Thyroid gland (tissue), 4 donors: ENCODE data around the gene PGLYRP2. TPM values are rescaled to one million over a fixed set of nuclear protein-coding genes. Genes with fewer than 3 reads are reported as not detected.

ENCODE experiments used
- DNase-seq, 2 donors: peaks; one replicate each; pipeline ENCODE4 v3.0.0-alpha.2; 2019
- H3K27ac ChIP-seq, 3 donors: fragments of 200-600 bp; sonication (generic); 1 replicate in 2 of 3; 2 replicates in 1 of 3; pipeline ENCODE4 v1.5.1; 2016 to 2019; ENCODE audit warnings: mild to moderate bottlenecking in 1 of 3, moderate library complexity in 1 of 3
- H3K27me3 ChIP-seq: fragments of 200-600 bp; sonication (generic); one replicate; pipeline ENCODE4 v1.5.1; 2019
- H3K36me3 ChIP-seq, 2 donors: fragments of 200-600 bp; sonication (generic); one replicate each; pipeline ENCODE4 v1.5.1; 2016 to 2019
- H3K4me1 ChIP-seq, 2 donors: fragments of 200-600 bp; sonication (generic); one replicate each; pipeline ENCODE4 v1.5.1; 2017 to 2019
- H3K4me3 ChIP-seq, 3 donors: fragments of 200-600 bp; sonication (generic); replicated peaks in 1 of 3; 1 replicate in 2 of 3; 2 replicates in 1 of 3; pipeline ENCODE4 v1.5.1; 2016; ENCODE audit warnings: mild to moderate bottlenecking in 1 of 3
- H3K9me3 ChIP-seq: fragments of 200-600 bp; sonication (generic); one replicate; pipeline ENCODE4 v1.5.1; 2017
- POLR2A ChIP-seq, 2 donors: fragments of 450-650 bp; IDR thresholded peaks; one replicate each; pipeline ENCODE4 v1.6.1; 2017; ENCODE audit warnings: antibody characterized with exemption in 2 of 2, mild to moderate bottlenecking in 2 of 2, moderate library complexity in 1 of 2
- WGBS, 2 donors: methylation state at CpG; one replicate each; pipeline ENCODE4 v1.1.5; 2017; 5-methylcytosine and 5-hydroxymethylcytosine counted together
- intact Hi-C: fragments of 100-400 bp; cut with DNase I; formaldehyde crosslinking; loops from one replicate; pipeline ENCODE4 v1.15.1; 2023
- total RNA-seq, 4 donors: library from RNA; depleted of rRNA; stranded (reverse); fragments of >200 nt; gene quantifications; one replicate each; pipeline ENCODE4 v1.2.3, GENCODE V29; 2016
- TF ChIP-seq, protein P1 (sequence below), 6 experiments: fragments of 200-600 bp in 3 of 6; fragments of 450-650 bp in 3 of 6; sonication (generic) in 3 of 6; IDR thresholded peaks; one replicate each; pipeline ENCODE4 v1.5.1; 2016 to 2019; ENCODE audit warnings: antibody characterized with exemption in 6 of 6, mild to moderate bottlenecking in 2 of 6, inconsistent platforms in 1 of 6, moderate library complexity in 1 of 6

The PGLYRP2 gene
- total RNA-seq, 4 donors from 2014 or later = not detected

DNA sequence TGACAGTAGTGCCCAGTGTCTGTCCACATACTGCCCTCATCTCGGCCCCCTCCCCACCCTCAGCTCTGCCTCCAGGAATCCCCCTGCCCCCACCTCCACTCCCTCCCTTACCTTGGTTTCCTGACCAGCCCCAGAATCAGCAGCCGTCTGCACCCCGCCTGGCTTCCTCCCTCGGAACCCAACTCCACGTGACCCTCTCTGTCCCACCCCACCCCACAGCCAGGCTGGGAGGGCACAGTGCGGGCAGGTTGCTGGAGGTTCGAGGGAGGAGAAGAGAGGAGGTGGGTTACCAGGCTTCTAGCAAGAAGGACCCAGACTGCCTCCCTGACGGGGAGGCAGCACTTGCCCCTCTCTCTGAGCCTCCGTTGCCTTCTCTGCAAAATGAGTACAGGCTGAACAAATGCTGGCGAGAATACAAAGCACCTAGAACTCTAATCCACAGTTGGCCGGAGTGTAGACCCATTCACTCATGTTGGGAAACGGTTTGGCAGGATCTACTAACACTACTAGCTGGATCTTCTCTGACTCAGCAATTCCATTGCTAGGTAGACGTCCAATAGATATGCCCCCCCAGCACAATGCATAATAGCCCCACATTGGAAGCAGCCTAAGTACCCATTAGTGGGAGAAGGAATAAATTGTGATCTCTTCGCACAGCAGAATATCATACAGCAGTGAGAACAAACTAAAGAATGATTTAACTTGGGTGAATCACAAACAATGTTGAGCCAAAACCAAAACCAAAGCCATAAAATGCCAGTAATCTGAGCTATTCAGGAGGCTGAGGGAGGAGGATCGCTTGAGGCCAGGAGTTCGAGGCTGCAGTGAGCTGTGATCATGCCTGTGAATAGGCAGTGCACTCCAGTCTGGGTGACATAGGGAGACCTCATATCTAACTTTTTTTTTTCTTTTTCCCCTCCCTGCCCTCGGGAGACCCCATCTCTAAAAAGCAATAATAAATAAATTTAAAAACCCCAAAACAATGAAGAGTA, 14.6 kb downstream of the PGLYRP2 start, which contains the start of gene RASAL3:
Gene RASAL3 (minus strand): TSS at position 151 of the 992 bp plus-strand sequence. CDS start 186 bp downstream, outside the sequence.
- peak within 1 kb of the TSS in 1 of 3 donors; percentile 10 for H3K4me3 ChIP-seq
- H3K9me3 ChIP-seq = no peaks in the 10 kb centered on the region
- H3K27me3 ChIP-seq = peaks cover 7% of the 10 kb centered on the region
- peaks cover 0 to 5% of the 10 kb centered on the region in 2 donors for H3K4me1 ChIP-seq
- TF ChIP-seq POLR2A (IDR thresholded peaks at IDR 0.05) = no peak
- 31 to 39% methylated on average over 17 of the region's 17 CpGs for WGBS, 2 donors
- no peaks in the 10 kb centered on the region for H3K36me3 ChIP-seq
- peak within 1 kb of the TSS in 2 of 3 donors; percentile 27 to 47 for H3K27ac ChIP-seq
- intact Hi-C loops = no loop called here
- DNase-seq = no peak

DNA sequence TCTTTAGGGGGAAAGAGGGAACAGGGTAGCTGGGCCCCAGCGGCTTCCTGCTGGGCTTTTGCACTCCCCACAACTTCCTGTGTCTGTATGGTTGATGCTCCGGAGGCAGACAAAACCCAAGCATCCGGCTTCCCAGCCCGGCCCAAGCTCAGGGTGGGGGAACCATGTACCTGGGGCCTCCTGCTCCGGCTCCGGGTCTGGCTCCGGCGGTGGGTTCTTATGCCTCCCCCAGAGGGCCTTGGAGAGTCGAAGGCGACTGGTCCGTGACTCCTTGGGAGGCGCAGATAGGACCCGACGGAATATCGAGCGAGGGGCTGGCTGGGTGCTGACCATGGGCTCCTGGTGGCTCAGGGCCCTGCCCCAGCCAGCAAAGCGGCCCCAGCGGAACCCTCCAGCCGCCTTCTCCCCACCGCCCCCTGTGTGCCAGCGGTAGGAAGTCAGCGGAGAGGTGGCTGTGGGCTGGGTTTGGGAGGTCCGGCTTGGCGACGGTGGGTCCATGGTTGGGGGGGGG, 15.4 kb downstream of the PGLYRP2 start:
- peak overlapping the region in 1 of 3 donors; percentile 10 for H3K4me3 ChIP-seq
- DNase-seq = no peak
- H3K27ac ChIP-seq = peak overlapping the region in 2 of 3 donors; percentile 27 to 47
- 29 to 72% methylated on average over 3 to 16 of the region's 25 CpGs for WGBS, 2 donors
- TF ChIP-seq POLR2A (IDR thresholded peaks at IDR 0.05) = no peak
- TF ChIP-seq, protein P1, sequence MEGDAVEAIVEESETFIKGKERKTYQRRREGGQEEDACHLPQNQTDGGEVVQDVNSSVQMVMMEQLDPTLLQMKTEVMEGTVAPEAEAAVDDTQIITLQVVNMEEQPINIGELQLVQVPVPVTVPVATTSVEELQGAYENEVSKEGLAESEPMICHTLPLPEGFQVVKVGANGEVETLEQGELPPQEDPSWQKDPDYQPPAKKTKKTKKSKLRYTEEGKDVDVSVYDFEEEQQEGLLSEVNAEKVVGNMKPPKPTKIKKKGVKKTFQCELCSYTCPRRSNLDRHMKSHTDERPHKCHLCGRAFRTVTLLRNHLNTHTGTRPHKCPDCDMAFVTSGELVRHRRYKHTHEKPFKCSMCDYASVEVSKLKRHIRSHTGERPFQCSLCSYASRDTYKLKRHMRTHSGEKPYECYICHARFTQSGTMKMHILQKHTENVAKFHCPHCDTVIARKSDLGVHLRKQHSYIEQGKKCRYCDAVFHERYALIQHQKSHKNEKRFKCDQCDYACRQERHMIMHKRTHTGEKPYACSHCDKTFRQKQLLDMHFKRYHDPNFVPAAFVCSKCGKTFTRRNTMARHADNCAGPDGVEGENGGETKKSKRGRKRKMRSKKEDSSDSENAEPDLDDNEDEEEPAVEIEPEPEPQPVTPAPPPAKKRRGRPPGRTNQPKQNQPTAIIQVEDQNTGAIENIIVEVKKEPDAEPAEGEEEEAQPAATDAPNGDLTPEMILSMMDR (IDR thresholded peaks at IDR 0.05) = no peak
- H3K4me1 ChIP-seq = no peaks in the 10 kb centered on the region
- no peaks in the 10 kb centered on the region for H3K27me3 ChIP-seq
- intact Hi-C loops = no loop called here
- H3K36me3 ChIP-seq = no peaks in the 10 kb centered on the region
- no peaks in the 10 kb centered on the region for H3K9me3 ChIP-seq

DNA sequence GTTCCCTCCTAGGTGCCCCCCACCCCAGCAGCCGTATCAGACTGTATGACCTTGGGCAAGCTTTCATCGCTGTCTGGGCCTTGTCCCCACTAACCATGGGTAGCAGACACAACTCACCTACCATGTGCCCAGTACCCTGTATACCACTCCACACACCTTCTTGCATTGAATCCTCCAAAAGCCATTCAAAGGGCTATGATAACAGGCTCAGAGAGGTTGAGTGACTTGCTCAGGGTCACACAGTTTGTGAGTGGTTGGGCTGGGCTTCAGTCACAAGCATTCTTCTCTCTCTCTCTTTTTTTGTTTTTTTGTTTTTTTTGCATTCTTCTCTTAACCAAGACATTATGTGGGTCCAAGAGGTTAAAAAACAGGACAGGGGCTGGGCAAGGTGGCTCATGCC, 17.6 kb downstream of the PGLYRP2 start:
- Histone ChIP-seq H3K4me3 (no peak overlapping the region), H3K27ac (no peak overlapping the region), H3K36me3 (no peaks in the 10 kb centered on the region), H3K4me1 (peaks cover 0 to 13% of the 10 kb centered on the region in 2 donors), H3K27me3 (peaks cover 5% of the 10 kb centered on the region), H3K9me3 (no peaks in the 10 kb centered on the region)
- intact Hi-C loops = no loop called here
- no peak for TF ChIP-seq POLR2A (IDR thresholded peaks at IDR 0.05)
- TF ChIP-seq, protein P1 (IDR thresholded peaks at IDR 0.05) = no peak
- WGBS, 2 donors = 76 to 88% methylated on average over 2 of the region's 2 CpGs
- no peak for DNase-seq

DNA sequence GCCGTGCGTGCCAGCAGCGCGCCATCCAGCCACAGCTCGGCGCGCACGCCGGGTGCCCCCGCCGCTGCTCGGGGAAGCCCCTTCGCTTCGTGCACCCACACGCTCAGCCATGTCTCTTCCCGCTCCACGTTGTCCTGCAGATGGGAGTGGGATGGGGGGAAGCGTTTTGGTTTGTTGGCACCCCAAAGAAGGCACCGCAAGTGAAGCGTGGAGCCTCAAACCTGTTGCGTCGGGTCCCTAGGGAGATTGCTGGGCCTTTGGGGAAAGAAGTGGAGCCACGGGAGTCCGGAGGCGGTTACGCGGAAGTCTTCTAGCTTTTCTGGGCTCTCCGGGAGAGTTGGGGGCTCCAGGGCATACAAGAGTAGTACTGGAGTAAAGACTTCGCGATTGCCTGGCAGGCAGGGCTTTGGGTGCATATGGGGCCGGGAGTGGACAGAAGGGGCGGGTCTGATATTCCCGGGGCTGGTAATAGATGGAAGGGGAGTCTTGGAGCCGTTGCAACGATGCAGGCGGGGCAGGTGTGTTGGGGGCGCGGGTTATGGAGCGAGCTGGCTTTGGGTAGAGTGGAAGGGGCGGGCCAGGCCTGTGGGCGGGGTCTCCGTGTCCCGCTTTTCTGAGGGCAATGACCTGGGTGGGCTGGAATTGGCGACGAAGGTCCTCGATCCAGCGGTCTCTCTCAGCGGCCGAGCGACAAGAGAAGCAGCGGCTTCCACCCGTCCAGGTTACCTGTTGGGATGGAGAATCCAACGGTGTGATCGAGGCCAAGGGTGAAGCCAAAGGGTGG, 21.4 kb downstream of the PGLYRP2 start:
- Histone ChIP-seq H3K27ac (no peak overlapping the region), H3K4me1 (peaks cover 5 to 23% of the 10 kb centered on the region in 2 donors), H3K9me3 (no peaks in the 10 kb centered on the region), H3K27me3 (peaks cover 9% of the 10 kb centered on the region), H3K4me3 (no peak overlapping the region), H3K36me3 (no peaks in the 10 kb centered on the region)
- DNase-seq = no peak
- intact Hi-C loops = no loop called here
- WGBS, 2 donors = 21 to 35% methylated on average over 38 to 47 of the region's 54 CpGs
- TF ChIP-seq, protein P1 (IDR thresholded peaks at IDR 0.05) = no peak
- TF ChIP-seq POLR2A (IDR thresholded peaks at IDR 0.05) = no peak
